NCI-H2227 treated with DMSO at 0.1 percent for 48 hours (cell line): ENCODE measurements around the gene LONP1.
"Not testable (repeated sequence)": the region's sequence is repeated elsewhere in the genome, so short reads cannot be mapped to it uniquely, and the experiment has no call there.

Experiments
- DNase-seq: peaks from one replicate; lab custom pipeline; 2025; lab: John Stamatoyannopoulos, UW

LONP1 gene

GRCh38 chr19:5711025-5711424 is 8.9 kb downstream of the LONP1 start:
- DNase-seq, result no peak

GRCh38 chr19:5707576-5708575 is 12.1 kb downstream of the LONP1 start:
- no peak for DNase-seq

GRCh38 chr19:5706876-5707573 is 12.9 kb downstream of the LONP1 start:
- no peak for DNase-seq

- no peak for DNase-seq
These were observed 14.4 kb downstream of the LONP1 start for GRCh38 chr19:5705552-5705951.

- no peak for DNase-seq
These were observed 15.8 kb downstream of the LONP1 start for GRCh38 chr19:5703819-5704818.

GRCh38 chr19:5702053-5702410 is 17.9 kb downstream of the LONP1 start:
- DNase-seq, result not testable (repeated sequence)

GRCh38 chr19:5700455-5701092 is 19.4 kb downstream of the LONP1 start:
- no peak for DNase-seq

GRCh38 chr19:5698635-5699422 is 21.1 kb downstream of the LONP1 start:
- DNase-seq, result no peak

- DNase-seq, result no peak
These were observed 21.9 kb downstream of the LONP1 start for GRCh38 chr19:5697890-5698634.

GRCh38 chr19:5697022-5697889 is 22.7 kb downstream of the LONP1 start:
- no peak for DNase-seq

GRCh38 chr19:5696196-5697021 is 23.5 kb downstream of the LONP1 start:
- DNase-seq, result no peak

GRCh38 chr19:5695649-5696195 is 24.2 kb downstream of the LONP1 start:
- DNase-seq, result no peak

- no peak for DNase-seq
These were observed 24.8 kb downstream of the LONP1 start for GRCh38 chr19:5694956-5695648.

GRCh38 chr19:5694167-5694955 is 25.6 kb downstream of the LONP1 start:
- no peak for DNase-seq

- DNase-seq, result no peak
These were observed 26.5 kb downstream of the LONP1 start for GRCh38 chr19:5693195-5694166.
